Neural progenitor cell (in vitro differentiated cells): ENCODE measurements around the gene TMEM107. TPM values are rescaled to one million over a fixed set of nuclear protein-coding genes. Genes with fewer than 3 reads are reported as not detected.

ENCODE experiments used
- DNase-seq: peaks from one replicate; pipeline ENCODE4 v3.0.0-alpha.2; 2016; ENCODE audit warnings: low spot score
- H2AFZ ChIP-seq: fragments of 200-600 bp; sonication (generic); replicated peaks from 2 replicates; pipeline ENCODE4 v1.6.1; 2016; ENCODE audit warnings: antibody characterized with exemption
- H3F3A ChIP-seq: fragments of 200-600 bp; sonication (generic); 2 replicates; pipeline ENCODE4 v1.6.1; 2016; ENCODE audit warnings: antibody characterized with exemption, low read depth
- H3K27ac ChIP-seq: fragments of 200-600 bp; sonication (generic); 2 replicates; pipeline ENCODE4 v1.5.1; 2016; ENCODE audit warnings: mild to moderate bottlenecking
- H3K27me3 ChIP-seq: fragments of 200-600 bp; sonication (generic); 2 replicates; pipeline ENCODE4 v1.6.1; 2016; ENCODE audit warnings: mild to moderate bottlenecking, moderate library complexity
- H3K36me3 ChIP-seq: fragments of 200-600 bp; sonication (generic); 2 replicates; pipeline ENCODE4 v1.5.1; 2016
- H3K4me1 ChIP-seq: fragments of 200-600 bp; sonication (generic); 2 replicates; pipeline ENCODE4 v1.6.1; 2016; ENCODE audit warnings: mixed run types
- H3K4me2 ChIP-seq: fragments of 200-600 bp; sonication (generic); 2 replicates; pipeline ENCODE4 v1.6.1; 2016
- H3K4me3 ChIP-seq: fragments of 200-600 bp; sonication (generic); 2 replicates; pipeline ENCODE4 v1.5.1; 2016
- H3K79me2 ChIP-seq: fragments of 200-600 bp; sonication (generic); 2 replicates; pipeline ENCODE4 v1.6.1; 2016; ENCODE audit warnings: low read depth
- H3K9ac ChIP-seq: fragments of 200-600 bp; sonication (generic); 2 replicates; pipeline ENCODE4 v1.6.1; 2016
- H3K9me3 ChIP-seq: fragments of 200-600 bp; sonication (generic); 2 replicates; pipeline ENCODE4 v1.5.1; 2016; ENCODE audit warnings: low read depth
- H4K20me1 ChIP-seq: fragments of 200-600 bp; sonication (generic); 2 replicates; pipeline ENCODE4 v1.6.1; 2016; ENCODE audit warnings: low read depth
- H3K27ac Mint-ChIP-seq: 3 replicates; pipeline ENCODE4 v1.8.0; 2021; ENCODE audit warnings: mixed read lengths
- H3K27me3 Mint-ChIP-seq: 2 replicates; pipeline ENCODE4 v1.8.0; 2022; ENCODE audit warnings: low read depth, mild to moderate bottlenecking, inconsistent platforms, moderate library complexity, mixed read lengths; ENCODE audit not compliant: insufficient read depth
- H3K36me3 Mint-ChIP-seq: 3 replicates; pipeline ENCODE4 v1.8.0; 2021; ENCODE audit warnings: mixed read lengths
- H3K4me1 Mint-ChIP-seq: 3 replicates; pipeline ENCODE4 v1.8.0; 2021; ENCODE audit warnings: mixed read lengths
- H3K4me3 Mint-ChIP-seq: 3 replicates; pipeline ENCODE4 v1.8.0; 2021; ENCODE audit warnings: mild to moderate bottlenecking, moderate library complexity, mixed read lengths
- H3K9me3 Mint-ChIP-seq: 3 replicates; pipeline ENCODE4 v1.8.0; 2020; ENCODE audit warnings: mixed read lengths
- EZH2 ChIP-seq: fragments of 200-600 bp; sonication (generic); IDR thresholded peaks from 2 replicates; pipeline ENCODE4 v1.6.1; 2017; ENCODE audit warnings: antibody characterized with exemption, mild to moderate bottlenecking, moderate library complexity
- EZH2phosphoT487 ChIP-seq: fragments of 200-600 bp; sonication (generic); IDR thresholded peaks from 2 replicates; pipeline ENCODE4 v1.6.1; 2017; ENCODE audit warnings: antibody characterized with exemption
- total RNA-seq: library from RNA; depleted of rRNA; stranded (reverse); fragments of >200 nt; gene quantifications from 2 replicates; pipeline ENCODE4 v1.2.3, GENCODE V29; 2015; ENCODE audit warnings: low replicate concordance
- TF ChIP-seq, protein P1 (sequence below): fragments of 200-600 bp; sonication (generic); IDR thresholded peaks from 2 replicates; pipeline ENCODE4 v1.5.1; 2017; ENCODE audit warnings: antibody characterized with exemption, mild to moderate bottlenecking

The TMEM107 gene
- total RNA-seq, 1 donor from 2014 or later: 26.0 TPM

DNA sequence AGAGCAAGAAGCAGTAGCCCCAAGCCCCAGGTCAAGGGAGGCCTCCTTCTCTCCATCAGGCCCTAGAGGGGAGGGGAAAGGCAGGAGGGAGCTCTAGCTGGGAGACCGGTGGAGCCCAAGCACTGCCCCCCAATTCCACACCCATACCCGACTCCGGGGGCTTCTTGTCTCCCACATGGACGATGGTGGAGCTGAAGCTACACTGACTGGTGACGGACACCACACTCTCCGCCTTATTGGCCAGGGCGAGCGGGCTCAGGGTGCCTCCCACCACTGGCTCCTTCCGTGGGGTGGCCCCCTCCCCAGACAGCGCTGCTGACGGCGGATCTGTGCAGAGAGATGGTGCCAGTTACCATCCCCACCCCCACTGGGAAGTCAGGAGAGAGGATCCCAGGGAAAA is 30.4 kb downstream of the TMEM107 start:
- Histone ChIP-seq H3K9ac (no peak overlapping the region), H3F3A (peaks cover 3% of the 10 kb centered on the region), H3K36me3 (no peaks in the 10 kb centered on the region), H4K20me1 (peaks cover 10% of the 10 kb centered on the region), H3K4me2 (no peak overlapping the region), H3K27ac (no peak overlapping the region), H3K4me1 (no peaks in the 10 kb centered on the region), H3K9me3 (no peaks in the 10 kb centered on the region), H3K4me3 (no peak overlapping the region), H3K79me2 (no peaks in the 10 kb centered on the region), H3K27me3 (no peaks in the 10 kb centered on the region), H2AFZ (no peak overlapping the region)
- H3K36me3 Mint-ChIP-seq: peaks cover 20% of the 10 kb centered on the region
- no peak overlapping the region for H3K27ac Mint-ChIP-seq
- TF ChIP-seq EZH2phosphoT487: no peak
- TF ChIP-seq, protein P1, sequence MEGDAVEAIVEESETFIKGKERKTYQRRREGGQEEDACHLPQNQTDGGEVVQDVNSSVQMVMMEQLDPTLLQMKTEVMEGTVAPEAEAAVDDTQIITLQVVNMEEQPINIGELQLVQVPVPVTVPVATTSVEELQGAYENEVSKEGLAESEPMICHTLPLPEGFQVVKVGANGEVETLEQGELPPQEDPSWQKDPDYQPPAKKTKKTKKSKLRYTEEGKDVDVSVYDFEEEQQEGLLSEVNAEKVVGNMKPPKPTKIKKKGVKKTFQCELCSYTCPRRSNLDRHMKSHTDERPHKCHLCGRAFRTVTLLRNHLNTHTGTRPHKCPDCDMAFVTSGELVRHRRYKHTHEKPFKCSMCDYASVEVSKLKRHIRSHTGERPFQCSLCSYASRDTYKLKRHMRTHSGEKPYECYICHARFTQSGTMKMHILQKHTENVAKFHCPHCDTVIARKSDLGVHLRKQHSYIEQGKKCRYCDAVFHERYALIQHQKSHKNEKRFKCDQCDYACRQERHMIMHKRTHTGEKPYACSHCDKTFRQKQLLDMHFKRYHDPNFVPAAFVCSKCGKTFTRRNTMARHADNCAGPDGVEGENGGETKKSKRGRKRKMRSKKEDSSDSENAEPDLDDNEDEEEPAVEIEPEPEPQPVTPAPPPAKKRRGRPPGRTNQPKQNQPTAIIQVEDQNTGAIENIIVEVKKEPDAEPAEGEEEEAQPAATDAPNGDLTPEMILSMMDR: no peak
- TF ChIP-seq EZH2: no peak
- no peak overlapping the region for H3K4me3 Mint-ChIP-seq
- no peak for DNase-seq
- no peaks in the 10 kb centered on the region for H3K9me3 Mint-ChIP-seq
- H3K4me1 Mint-ChIP-seq: peaks cover 3% of the 10 kb centered on the region
- peaks cover 11% of the 10 kb centered on the region for H3K27me3 Mint-ChIP-seq

DNA sequence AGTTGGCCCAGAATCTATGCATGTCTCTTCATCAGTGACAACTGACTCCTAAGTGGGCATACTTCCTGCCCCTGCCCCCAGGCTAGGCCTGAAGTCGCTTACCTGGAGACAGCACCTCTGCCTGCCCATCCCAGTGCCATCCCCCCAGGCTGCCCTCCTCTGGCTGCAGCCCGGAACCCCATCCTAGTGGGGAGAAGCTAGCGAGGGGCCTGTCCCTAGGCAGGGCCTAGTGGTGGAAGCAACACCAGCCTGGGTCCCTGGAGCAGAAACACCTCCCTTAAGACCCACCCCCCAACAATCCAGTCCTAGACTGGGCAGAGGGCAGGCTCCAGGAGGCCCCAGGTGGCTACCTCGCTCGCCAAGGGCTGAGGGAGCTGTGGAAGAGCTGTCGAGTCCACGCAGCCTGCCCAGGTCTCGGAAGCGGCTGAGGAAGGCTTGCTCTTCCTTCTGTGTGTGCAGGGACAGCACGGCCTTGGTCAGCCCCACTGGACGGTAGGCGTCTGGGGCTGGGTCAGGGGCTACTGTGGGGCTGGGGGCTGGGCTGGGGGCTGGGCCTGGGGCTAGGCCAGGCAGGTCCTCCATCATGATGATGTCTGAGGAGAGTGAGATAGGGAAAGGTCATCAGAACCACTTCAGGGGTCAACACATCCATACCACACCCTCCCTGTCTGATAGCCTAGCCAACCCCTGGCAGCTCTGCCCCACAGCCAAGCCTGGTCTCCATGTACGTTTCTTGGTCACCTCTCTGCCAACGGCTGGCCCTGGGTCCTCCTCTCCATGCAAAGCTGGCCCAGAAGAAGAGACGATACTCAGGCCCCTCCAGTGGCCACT is 31.6 kb downstream of the TMEM107 start:
- Histone ChIP-seq H3K27ac (no peak overlapping the region), H3K9ac (no peak overlapping the region), H3K4me1 (no peaks in the 10 kb centered on the region), H2AFZ (no peak overlapping the region), H4K20me1 (peaks cover 5% of the 10 kb centered on the region), H3K27me3 (no peaks in the 10 kb centered on the region), H3K4me3 (no peak overlapping the region), H3K4me2 (no peak overlapping the region), H3F3A (peaks cover 2% of the 10 kb centered on the region), H3K79me2 (no peaks in the 10 kb centered on the region), H3K36me3 (no peaks in the 10 kb centered on the region), H3K9me3 (no peaks in the 10 kb centered on the region)
- peaks cover 3% of the 10 kb centered on the region for H3K4me1 Mint-ChIP-seq
- TF ChIP-seq EZH2 (no peak), EZH2phosphoT487 (no peak)
- TF ChIP-seq, protein P1: no peak
- H3K9me3 Mint-ChIP-seq: no peaks in the 10 kb centered on the region
- no peak overlapping the region for H3K4me3 Mint-ChIP-seq
- peaks cover 20% of the 10 kb centered on the region for H3K36me3 Mint-ChIP-seq
- H3K27me3 Mint-ChIP-seq: peaks cover 7% of the 10 kb centered on the region
- no peak for DNase-seq
- H3K27ac Mint-ChIP-seq: no peak overlapping the region

DNA sequence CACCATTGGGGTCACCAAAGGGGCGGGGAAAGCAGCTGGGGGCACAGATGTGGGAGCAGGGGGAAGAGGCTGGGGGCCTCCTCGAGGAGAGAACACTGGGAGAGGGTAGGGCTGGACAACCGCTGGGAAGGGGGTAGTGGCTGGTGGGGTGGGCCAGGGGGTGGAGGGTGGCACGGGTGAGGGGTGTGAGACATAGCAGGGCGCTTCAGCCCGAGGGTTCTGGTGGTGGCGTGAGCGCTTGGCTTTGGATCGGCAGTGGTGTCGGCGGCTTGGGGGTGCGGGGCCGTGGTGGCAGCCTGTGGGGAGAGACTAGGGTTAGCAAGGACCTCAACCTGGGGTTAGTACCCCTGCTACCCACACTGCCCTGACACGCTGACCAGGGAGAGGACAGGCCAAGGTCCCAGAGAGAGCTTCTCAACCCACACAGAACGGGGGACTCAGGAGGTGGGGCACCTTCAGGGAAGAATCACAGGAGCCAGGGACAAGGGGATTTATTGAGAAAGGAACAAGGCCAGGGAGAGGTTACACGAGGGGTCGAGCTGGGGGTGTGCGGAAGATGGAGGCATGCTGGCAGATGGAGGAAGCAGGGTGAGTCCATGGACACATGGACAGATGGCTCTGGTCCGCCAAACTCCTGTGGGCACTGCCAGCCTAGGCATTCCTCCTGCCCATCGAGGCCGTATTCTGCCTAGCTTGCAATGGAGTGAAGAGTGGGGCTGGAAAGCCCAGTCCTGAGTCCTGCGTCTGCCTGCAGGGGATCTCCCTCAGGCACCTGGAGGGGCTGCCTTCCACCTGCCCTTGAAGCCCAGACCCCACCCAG is 32.4 kb downstream of the TMEM107 start:
- Mint-ChIP-seq H3K9me3 (no peaks in the 10 kb centered on the region), H3K27me3 (peaks cover 5% of the 10 kb centered on the region), H3K4me3 (no peak overlapping the region), H3K4me1 (no peaks in the 10 kb centered on the region), H3K36me3 (peaks cover 24% of the 10 kb centered on the region), H3K27ac (no peak overlapping the region)
- Histone ChIP-seq H3K27me3 (no peaks in the 10 kb centered on the region), H3K4me2 (no peak overlapping the region), H3K36me3 (no peaks in the 10 kb centered on the region), H3K27ac (no peak overlapping the region), H3K9me3 (no peaks in the 10 kb centered on the region), H3K4me3 (no peak overlapping the region), H3K4me1 (no peaks in the 10 kb centered on the region), H4K20me1 (peaks cover 7% of the 10 kb centered on the region), H3K9ac (no peak overlapping the region), H3F3A (peaks cover 10% of the 10 kb centered on the region), H3K79me2 (no peaks in the 10 kb centered on the region), H2AFZ (no peak overlapping the region)
- TF ChIP-seq, protein P1: no peak
- no peak for TF ChIP-seq EZH2phosphoT487
- TF ChIP-seq EZH2: no peak
- no peak for DNase-seq
